Femur (tissue), 1 donor: ENCODE data around the gene SLC39A9.

ENCODE experiments used
- DNase-seq: peaks from one replicate; pipeline ENCODE4 v3.0.0-alpha.2; 2017

Gene SLC39A9

DNA sequence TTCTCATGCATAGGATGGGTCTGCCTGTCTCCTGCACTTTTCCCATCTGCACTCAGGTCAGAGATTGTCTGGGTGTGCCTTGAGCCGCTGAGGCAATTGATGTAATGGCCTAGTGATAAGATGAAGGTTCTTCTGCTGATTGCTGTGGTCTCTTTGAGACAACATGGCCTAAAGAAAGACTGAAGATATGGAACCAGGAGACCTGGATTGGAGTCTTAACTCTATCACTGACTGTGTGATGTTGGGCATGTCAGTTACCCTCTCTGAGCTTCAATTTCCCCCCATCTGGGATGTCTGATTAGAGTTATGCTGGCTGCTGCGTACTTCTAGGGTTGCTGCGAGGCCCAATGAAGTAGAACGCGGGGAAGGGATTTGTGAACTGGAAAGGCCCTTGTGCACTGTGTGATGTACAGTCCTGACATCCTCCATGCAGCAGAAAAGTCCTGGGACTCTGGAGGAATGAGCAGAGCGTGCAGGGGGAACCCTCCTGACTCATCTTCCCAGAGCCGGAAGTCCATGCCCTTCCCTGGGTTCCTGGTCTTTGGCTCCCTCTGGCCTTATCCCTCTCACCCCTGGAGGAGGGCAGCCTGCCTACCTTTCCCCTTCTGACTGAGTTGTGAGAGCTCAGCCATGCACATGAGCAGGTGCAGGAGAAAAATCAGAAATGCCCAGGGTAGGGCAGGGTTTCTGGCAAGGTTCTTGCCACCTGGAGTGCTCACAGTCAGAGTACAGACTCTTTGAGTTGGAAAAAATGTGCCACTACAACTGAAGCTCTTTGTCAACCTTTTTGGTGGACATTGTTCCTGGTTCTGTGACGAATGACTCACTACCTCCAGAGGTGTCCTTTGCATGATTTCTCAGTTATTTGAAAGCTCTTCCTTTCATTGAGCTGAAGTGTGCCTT lies 107.1 kb downstream of the SLC39A9 start:
- no peak for DNase-seq

DNA sequence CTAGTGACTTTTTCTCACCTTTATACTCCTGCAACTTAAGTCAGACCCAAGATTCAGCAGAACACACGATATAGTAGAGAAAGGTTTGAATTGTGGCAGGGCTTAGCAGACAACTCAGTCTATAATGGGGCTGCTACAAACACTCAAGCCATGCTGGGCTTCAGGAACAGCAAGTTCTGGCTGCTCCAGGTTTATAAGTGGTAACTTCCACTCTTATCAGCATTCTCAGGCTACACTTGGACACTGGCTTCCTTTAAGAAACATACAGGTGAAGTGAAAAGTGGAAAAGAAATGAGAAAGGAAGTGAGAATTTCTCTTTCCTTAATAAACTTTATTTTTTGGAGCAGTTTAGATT lies 107.7 kb downstream of the SLC39A9 start:
- DNase-seq: no peak
